ENCODE results near the gene TECPR2. TPM values are rescaled to one million over a fixed set of nuclear protein-coding genes. Genes with fewer than 3 reads are reported as not detected.

The TECPR2 gene
- total and polyA plus RNA-seq, 12 donors = 5.1 to 74.3 (median 12.9) TPM

DNA sequence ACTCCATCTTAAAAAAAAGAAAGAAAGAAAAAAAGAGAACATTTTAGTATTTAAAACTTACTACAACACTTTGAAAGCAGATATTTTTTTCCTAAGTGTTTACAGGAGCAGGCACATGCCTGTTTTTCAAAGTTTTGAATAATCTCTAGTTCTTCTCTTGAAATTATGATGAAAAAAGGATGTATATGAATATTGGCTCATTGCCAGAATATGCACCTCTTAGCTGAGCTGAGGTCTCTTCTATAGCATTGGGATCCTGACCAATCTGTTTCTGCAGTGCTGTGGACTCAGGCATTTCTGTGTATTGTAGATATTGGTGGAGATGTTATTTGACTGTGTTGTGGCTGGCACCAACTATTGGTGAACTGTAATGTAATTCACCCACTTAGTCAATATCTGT, 15.0 kb downstream of the TECPR2 start:
- intact Hi-C loops (cut with DNase I) = no loop called here
- no peaks in the 10 kb centered on the region for H3K9me3 ChIP-seq (replicated peaks in 1 of 3)
- no peaks in the 10 kb centered on the region for H3K27me3 ChIP-seq
- no peak for DNase-seq
- TF ChIP-seq, protein P1, sequence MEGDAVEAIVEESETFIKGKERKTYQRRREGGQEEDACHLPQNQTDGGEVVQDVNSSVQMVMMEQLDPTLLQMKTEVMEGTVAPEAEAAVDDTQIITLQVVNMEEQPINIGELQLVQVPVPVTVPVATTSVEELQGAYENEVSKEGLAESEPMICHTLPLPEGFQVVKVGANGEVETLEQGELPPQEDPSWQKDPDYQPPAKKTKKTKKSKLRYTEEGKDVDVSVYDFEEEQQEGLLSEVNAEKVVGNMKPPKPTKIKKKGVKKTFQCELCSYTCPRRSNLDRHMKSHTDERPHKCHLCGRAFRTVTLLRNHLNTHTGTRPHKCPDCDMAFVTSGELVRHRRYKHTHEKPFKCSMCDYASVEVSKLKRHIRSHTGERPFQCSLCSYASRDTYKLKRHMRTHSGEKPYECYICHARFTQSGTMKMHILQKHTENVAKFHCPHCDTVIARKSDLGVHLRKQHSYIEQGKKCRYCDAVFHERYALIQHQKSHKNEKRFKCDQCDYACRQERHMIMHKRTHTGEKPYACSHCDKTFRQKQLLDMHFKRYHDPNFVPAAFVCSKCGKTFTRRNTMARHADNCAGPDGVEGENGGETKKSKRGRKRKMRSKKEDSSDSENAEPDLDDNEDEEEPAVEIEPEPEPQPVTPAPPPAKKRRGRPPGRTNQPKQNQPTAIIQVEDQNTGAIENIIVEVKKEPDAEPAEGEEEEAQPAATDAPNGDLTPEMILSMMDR (IDR thresholded peaks at IDR 0.05) = no peak
- TF ChIP-seq POLR2A (IDR thresholded peaks at IDR 0.05) = no peak
- no peak overlapping the region for H3K27ac ChIP-seq
- peaks cover 0 to 15% of the 10 kb centered on the region in 2 donors for H3K36me3 ChIP-seq (replicated peaks in 1 of 2)
- no peaks in the 10 kb centered on the region for H3K4me1 ChIP-seq (replicated peaks in 1 of 2)
- H3K4me3 ChIP-seq = no peak overlapping the region

DNA sequence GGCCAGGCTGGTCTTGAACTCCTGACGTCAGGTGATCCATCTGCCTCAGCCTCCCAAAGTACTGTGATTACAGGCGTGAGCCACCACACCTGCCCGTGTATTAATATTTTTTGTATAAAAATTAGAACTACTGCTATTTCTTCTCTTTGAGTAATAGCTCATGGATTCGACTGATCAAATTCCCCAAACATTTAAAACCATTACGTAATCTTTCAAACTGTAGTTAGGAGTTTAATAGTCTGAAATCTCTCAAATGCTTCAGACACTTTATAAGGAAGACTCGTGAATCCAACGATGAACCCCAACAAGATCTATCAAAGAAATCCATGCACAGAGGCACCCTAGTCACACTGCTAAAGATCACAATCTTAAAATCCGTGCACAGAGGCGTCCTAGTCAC, 16.1 kb downstream of the TECPR2 start:
- no peaks in the 10 kb centered on the region for H3K27me3 ChIP-seq
- intact Hi-C loops (cut with DNase I) = no loop called here
- H3K27ac ChIP-seq = no peak overlapping the region
- no peak overlapping the region for H3K4me3 ChIP-seq
- no peaks in the 10 kb centered on the region for H3K9me3 ChIP-seq (replicated peaks in 1 of 3)
- 96 to 98% (median 96%) methylated on average over 9 of the region's 9 CpGs for WGBS, 4 donors
- TF ChIP-seq, protein P1 (IDR thresholded peaks at IDR 0.05) = no peak
- TF ChIP-seq POLR2A (IDR thresholded peaks at IDR 0.05) = no peak
- no peaks in the 10 kb centered on the region for H3K4me1 ChIP-seq (replicated peaks in 1 of 2)
- DNase-seq = no peak
- H3K36me3 ChIP-seq (replicated peaks in 1 of 2) = peaks cover 0 to 15% of the 10 kb centered on the region in 2 donors

DNA sequence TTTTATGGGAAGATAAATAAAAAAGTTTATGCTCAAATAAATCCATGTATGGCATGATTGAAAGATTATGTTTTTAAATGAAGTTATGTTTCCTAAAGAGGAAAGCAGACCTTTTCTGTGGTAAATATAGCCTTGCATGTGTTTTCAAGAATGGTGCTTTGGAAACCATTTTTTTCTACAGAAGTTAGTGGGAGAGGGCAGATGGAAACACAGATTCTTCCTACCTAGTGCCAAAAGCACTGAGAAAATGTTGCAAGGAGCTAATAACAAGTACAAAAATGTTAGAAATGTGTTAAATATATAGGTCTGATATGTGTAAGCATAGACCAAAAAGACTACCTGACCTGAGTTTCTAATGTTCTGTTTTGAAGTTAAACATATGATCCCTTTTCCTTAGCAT, 24.3 kb downstream of the TECPR2 start:
- H3K4me1 ChIP-seq (replicated peaks in 1 of 2) = peaks cover 0 to 11% of the 10 kb centered on the region in 2 donors
- no peaks in the 10 kb centered on the region for H3K27me3 ChIP-seq
- TF ChIP-seq, protein P1 (IDR thresholded peaks at IDR 0.05) = no peak
- no peak for TF ChIP-seq POLR2A (IDR thresholded peaks at IDR 0.05)
- DNase-seq = no peak
- no peak overlapping the region for H3K4me3 ChIP-seq
- H3K27ac ChIP-seq = no peak overlapping the region
- H3K36me3 ChIP-seq (replicated peaks in 1 of 2) = peaks cover 0 to 5% of the 10 kb centered on the region in 2 donors
- intact Hi-C loops (cut with DNase I) = no loop called here
- no peaks in the 10 kb centered on the region for H3K9me3 ChIP-seq (replicated peaks in 1 of 3)

DNA sequence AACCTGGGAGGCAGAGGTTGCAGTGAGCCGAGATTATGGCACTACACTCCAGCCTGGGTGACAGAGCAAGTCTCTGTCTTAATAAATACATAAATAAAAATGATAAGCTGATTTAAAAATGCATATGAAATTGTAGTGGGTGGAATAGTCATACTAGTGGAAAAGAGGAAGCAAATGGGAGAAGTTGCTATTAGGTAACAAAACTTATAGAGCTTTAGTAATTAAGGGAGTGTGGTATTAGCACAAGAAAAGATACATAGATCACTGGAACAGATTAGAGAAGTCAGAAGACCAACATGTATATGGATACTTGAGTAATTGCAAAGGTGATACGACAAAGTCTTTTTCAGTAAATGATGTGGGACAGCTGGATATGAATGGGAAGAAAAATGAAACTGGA, 26.5 kb downstream of the TECPR2 start:
- intact Hi-C loops (cut with DNase I) = no loop called here
- Histone ChIP-seq H3K27ac (no peak overlapping the region), H3K4me3 (no peak overlapping the region), H3K9me3 (replicated peaks in 1 of 3) (no peaks in the 10 kb centered on the region), H3K27me3 (no peaks in the 10 kb centered on the region), H3K36me3 (replicated peaks in 1 of 2) (peaks cover 0 to 5% of the 10 kb centered on the region in 2 donors), H3K4me1 (replicated peaks in 1 of 2) (peaks cover 0 to 22% of the 10 kb centered on the region in 2 donors)
- no peak for DNase-seq
- no peak for TF ChIP-seq POLR2A (IDR thresholded peaks at IDR 0.05)
- TF ChIP-seq, protein P1 (IDR thresholded peaks at IDR 0.05) = no peak
- WGBS, 4 donors = 88 to 95% (median 92%) methylated on average over 2 of the region's 2 CpGs

All from adrenal gland (tissue), 12 donors.